ENCODE results near the gene STARD8.
A peak's percentile ranks its signal among the peaks of the same experiment; 100 is the strongest.

Gene STARD8

DNA sequence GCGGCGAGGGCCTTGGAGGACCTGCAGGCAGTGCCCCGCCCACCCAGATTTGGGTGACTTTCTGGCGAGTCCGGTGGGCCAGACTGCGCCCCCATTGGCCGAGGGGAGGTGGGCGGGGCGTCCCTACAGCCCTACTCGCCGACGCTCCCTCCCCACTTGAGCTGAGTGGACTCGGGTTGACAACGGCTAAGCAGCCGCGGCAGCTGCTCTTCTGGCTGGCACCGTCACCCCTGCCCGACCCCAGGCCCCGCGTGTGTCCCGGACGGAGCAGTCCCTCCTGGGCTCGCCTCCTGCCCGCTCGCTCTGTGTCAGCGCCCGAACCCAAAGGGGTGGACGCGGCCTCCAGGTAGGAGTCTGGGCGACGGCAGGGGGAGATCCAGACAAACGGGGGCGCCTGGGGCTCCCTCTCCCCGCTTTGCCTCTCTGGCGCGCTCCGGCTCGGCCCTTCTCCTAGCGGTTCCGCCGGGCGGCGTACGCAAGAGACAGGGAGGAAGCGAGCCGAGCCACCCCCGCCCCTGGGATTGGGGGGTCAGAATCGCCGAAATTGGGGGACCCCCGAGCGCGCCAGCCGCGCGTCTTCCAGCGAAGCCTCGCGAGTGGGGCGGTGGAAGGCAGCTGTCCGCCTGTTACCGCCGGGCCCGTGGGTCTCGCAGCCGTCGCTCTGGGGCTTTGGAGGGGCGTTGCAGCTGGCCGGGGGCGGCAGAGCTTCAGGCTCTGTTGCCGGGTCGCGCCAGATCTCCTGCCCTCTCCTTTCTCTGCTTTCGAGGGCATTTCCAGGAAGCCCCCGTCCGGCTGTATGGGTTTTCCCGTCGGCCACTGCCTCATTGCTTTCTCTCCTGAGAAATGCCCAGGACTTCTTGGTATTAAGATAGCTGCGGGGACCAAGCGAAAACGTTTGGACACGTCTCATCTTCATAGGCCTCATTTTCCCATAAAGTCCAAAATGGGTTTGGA is 46.3 kb downstream of the STARD8 start:
- DNase-seq, result peak; percentile 76 to 83
- no peaks in the 10 kb centered on the region for H3K36me3 ChIP-seq
- TF ChIP-seq, protein P1, sequence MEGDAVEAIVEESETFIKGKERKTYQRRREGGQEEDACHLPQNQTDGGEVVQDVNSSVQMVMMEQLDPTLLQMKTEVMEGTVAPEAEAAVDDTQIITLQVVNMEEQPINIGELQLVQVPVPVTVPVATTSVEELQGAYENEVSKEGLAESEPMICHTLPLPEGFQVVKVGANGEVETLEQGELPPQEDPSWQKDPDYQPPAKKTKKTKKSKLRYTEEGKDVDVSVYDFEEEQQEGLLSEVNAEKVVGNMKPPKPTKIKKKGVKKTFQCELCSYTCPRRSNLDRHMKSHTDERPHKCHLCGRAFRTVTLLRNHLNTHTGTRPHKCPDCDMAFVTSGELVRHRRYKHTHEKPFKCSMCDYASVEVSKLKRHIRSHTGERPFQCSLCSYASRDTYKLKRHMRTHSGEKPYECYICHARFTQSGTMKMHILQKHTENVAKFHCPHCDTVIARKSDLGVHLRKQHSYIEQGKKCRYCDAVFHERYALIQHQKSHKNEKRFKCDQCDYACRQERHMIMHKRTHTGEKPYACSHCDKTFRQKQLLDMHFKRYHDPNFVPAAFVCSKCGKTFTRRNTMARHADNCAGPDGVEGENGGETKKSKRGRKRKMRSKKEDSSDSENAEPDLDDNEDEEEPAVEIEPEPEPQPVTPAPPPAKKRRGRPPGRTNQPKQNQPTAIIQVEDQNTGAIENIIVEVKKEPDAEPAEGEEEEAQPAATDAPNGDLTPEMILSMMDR (IDR thresholded peaks at IDR 0.05), result no peak
- peak overlapping the region; percentile 52 to 58 for H3K4me3 ChIP-seq
- no peaks in the 10 kb centered on the region for H3K27me3 ChIP-seq
- intact Hi-C loops (cut with DNase I; ENCODE audit: low total_unique reads), result no loop called here
- peaks cover 0 to 8% (median 2%) of the 10 kb centered on the region in 4 donors for H3K4me1 ChIP-seq
- H3K27ac ChIP-seq, result peak overlapping the region; percentile 30 to 33
- H3K9me3 ChIP-seq, result no peaks in the 10 kb centered on the region

DNA sequence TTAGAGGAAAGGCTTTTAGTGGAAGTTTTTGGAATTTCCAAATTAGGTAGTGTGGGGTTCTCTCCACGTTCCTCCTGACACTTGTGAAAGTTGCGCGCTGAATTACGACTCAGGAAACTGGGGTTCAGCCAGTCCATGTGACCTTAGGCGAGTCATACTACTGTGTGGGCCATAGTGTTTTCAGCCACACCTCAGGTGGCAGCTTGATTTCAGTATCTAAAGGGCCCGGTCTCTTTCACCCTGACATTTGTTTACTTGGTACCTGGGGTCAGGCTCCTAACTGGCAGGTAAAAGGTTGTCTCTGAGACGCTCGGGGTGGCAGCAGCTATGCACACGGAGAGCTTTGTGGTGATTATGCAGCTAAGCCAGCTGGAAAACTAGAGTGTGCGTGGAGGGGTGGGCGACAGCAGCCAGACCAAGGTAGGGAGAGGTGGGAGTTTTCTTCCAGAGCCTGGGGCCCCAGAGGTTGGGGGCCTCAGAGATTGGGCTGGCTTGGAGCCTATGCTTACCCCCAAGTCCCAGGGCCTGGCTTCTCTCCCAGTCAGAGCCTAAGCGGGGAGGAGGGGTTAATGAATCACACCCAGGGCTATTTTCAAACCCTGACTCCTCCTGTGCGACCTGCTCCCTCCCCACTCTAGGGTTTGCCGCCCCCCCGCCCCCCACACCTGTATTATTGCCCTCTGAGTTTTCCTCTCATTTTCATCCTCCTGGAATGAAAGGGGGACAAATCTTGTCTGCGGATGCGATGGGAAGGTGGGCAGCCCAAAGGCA is 47.2 kb downstream of the STARD8 start:
- no peaks in the 10 kb centered on the region for H3K27me3 ChIP-seq
- no peak for DNase-seq
- no peaks in the 10 kb centered on the region for H3K9me3 ChIP-seq
- H3K4me3 ChIP-seq, result peak overlapping the region; percentile 52 to 58
- intact Hi-C loops (cut with DNase I; ENCODE audit: low total_unique reads), result no loop called here
- TF ChIP-seq, protein P1 (IDR thresholded peaks at IDR 0.05), result no peak
- H3K4me1 ChIP-seq, result peaks cover 0 to 8% (median 2%) of the 10 kb centered on the region in 4 donors
- H3K36me3 ChIP-seq, result no peaks in the 10 kb centered on the region
- H3K27ac ChIP-seq, result no peak overlapping the region

DNA sequence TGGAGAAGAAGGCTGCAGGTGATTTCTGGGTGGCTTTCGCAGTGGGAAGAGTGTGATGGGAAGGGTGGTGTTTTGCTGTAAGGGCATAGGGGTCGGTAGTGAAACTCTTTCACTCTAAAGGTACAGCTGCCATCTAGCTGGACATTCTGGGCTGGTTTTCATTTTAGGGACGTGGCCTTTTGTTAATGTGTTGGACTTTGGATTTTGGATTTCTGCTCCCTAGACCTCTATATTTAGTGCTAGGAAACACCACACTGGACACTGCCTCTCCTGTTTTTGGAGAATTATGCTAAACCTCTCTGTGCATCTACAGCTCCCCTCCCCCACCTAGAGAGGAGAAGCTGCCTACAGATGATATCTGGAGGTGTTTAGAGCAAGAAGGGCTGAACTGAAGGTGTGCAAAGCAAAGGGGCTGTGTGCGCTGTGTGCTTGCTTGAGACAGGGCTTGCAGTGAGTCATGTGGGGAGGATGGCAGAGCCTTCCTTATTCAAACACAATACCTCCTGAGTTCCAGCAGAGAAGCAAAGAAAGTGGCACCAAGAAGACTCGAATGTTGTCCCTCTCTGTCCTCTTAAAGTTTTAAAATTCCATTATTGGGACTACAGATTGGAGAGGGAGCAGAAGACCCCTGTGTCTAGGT is 47.9 kb downstream of the STARD8 start:
- no peaks in the 10 kb centered on the region for H3K27me3 ChIP-seq
- no peaks in the 10 kb centered on the region for H3K9me3 ChIP-seq
- peaks cover 0 to 8% (median 2%) of the 10 kb centered on the region in 4 donors for H3K4me1 ChIP-seq
- no peaks in the 10 kb centered on the region for H3K36me3 ChIP-seq
- TF ChIP-seq, protein P1 (IDR thresholded peaks at IDR 0.05), result no peak
- no peak for DNase-seq
- H3K4me3 ChIP-seq, result peak overlapping the region in 1 of 2 donors; percentile 58
- intact Hi-C loops (cut with DNase I; ENCODE audit: low total_unique reads), result no loop called here
- no peak overlapping the region for H3K27ac ChIP-seq

DNA sequence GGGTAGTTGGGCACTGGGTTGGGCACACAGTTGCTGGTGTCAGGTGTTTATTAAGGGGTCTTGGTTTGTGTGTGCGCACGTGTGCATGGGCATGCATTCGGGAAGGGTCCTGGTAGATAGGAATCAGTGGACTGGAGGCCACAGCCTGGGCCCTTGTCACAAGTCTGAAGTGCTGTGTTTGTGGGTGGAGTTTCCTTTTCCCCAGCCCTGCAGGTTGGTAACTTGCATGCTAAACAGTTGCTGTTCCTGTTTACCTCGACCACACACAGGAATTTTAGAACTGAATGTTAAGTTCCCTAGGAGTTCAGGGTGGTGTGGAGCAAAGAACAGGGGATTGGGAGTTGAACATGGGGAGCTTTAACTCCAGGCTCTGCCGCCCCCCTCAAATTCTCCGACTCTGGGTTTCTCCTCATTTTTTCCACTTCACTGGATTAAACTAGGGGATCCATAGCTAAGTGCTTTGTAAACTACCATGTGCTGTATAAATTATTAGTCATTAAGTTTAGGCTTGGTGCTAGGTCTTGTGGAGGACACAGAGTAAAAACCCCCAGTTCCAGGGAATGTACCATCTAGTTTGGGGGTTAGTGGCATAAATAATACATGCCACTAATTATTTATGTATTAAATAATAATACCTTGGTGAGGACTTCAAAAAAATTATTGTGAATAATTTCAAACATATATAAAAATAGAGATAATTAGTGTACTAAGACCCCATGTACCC is 49.0 kb downstream of the STARD8 start:
- H3K27ac ChIP-seq, result no peak overlapping the region
- no peak overlapping the region for H3K4me3 ChIP-seq

More for the DNA sequence above, 49.0 kb downstream of the STARD8 start:
- intact Hi-C loops (cut with DNase I; ENCODE audit: low total_unique reads), result no loop called here
- H3K36me3 ChIP-seq, result no peaks in the 10 kb centered on the region
- peaks cover 0 to 8% (median 2%) of the 10 kb centered on the region in 4 donors for H3K4me1 ChIP-seq
- TF ChIP-seq, protein P1 (IDR thresholded peaks at IDR 0.05), result no peak
- H3K27me3 ChIP-seq, result no peaks in the 10 kb centered on the region
- no peak for DNase-seq
- H3K9me3 ChIP-seq, result no peaks in the 10 kb centered on the region
